Mucosa of descending colon (tissue), 3 donors: ENCODE data around the gene CSK. TPM values are rescaled to one million over a fixed set of nuclear protein-coding genes. Genes with fewer than 3 reads are reported as not detected.
A peak's percentile ranks its signal among the peaks of the same experiment; 100 is the strongest.

Source experiments
- ATAC-seq: fragments of 200-7000 bp; cut with Tn5 transposase; one replicate; pipeline ENCODE4 v1.9.1; 2020; ENCODE audit warnings: mild to moderate bottlenecking, moderate library complexity
- DNase-seq, 3 donors: peaks; one replicate each; pipeline ENCODE4 v3.0.0-alpha.2; 2020
- H3K36me3 ChIP-seq: fragments of 200-600 bp; one replicate; pipeline ENCODE4 v1.8.0; 2021; ENCODE audit warnings: low read depth, mild to moderate bottlenecking
- H3K4me1 ChIP-seq: fragments of 200-600 bp; one replicate; pipeline ENCODE4 v1.8.0; 2021; ENCODE audit warnings: low read depth, mild to moderate bottlenecking
- H3K4me3 ChIP-seq: fragments of 200-600 bp; one replicate; pipeline ENCODE4 v1.8.0; 2021; ENCODE audit warnings: mild to moderate bottlenecking
- H3K9me3 ChIP-seq: fragments of 200-600 bp; one replicate; pipeline ENCODE4 v1.8.0; 2021; ENCODE audit warnings: mild to moderate bottlenecking
- intact Hi-C, 2 donors: fragments of 100-400 bp; cut with DNase I in 1 of 2; cut with micrococcal nuclease in 1 of 2; formaldehyde crosslinking; loops; one replicate each; pipeline versions ENCODE4 v1.11.0 to v1.11.1; 2022; cut with DNase I, micrococcal nuclease
- total RNA-seq, 3 donors: library from RNA; stranded (reverse); fragmentation: NEBNext Ultra II Directional in 2 of 3; extraction: Animal tissue kit (Norgen Biotek cat#: 25700) in 2 of 3; gene quantifications; one replicate each; pipeline versions ENCODE4 v1.2.1 to v1.2.4, GENCODE V29; 2021 to 2023
- TF ChIP-seq, protein P1 (sequence below): fragments of 200-600 bp; IDR thresholded peaks from one replicate; pipeline ENCODE4 v1.8.0; 2022; ENCODE audit warnings: antibody characterized with exemption, mild to moderate bottlenecking
- donor health status: DM: no; HTN: no; CAD: no; lungs with moderate emphysema.
- donor health status: DM: no; HTN: no; CAD: no.
- donor health status: DM: no; HTN: yes; CAD: no.

Gene CSK
- total RNA-seq, 3 donors from 2014 or later, result 66.2 to 103 (median 90.5) TPM

DNA sequence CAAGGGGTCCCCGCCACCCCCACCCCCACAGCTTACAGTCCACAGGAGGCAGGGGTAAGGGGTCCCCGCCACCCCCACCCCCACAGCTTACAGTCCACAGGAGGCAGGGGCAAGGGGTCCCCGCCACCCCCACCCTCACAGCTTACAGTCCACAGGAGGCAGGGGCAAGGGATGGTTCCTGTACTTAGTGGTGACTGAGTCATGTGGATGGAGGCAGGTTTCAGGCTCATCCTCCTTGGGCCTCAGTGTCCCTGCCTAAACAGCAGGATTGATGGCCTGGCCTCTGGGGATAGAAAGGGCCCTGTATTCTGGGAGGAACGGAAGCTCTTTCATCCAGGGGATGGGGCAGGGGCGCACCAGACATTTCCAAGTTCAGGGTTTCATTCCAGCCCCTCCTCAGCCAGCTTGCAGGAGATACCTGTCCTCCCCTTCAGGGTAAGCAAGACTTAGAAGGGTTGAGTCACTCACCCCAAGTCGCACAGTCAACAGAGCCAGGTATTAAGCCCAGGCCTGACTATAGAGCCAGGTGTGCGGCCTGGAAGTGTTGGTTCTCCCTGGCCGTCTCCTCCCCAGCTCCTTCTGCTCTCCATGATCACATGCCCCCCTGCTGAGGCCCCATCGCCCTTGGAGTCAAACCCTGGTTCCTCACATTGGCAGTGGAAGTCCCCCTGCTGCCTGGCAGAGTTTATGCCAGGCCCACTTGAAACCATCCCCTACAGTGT lies 12.5 kb downstream of the CSK start:
- TF ChIP-seq, protein P1, sequence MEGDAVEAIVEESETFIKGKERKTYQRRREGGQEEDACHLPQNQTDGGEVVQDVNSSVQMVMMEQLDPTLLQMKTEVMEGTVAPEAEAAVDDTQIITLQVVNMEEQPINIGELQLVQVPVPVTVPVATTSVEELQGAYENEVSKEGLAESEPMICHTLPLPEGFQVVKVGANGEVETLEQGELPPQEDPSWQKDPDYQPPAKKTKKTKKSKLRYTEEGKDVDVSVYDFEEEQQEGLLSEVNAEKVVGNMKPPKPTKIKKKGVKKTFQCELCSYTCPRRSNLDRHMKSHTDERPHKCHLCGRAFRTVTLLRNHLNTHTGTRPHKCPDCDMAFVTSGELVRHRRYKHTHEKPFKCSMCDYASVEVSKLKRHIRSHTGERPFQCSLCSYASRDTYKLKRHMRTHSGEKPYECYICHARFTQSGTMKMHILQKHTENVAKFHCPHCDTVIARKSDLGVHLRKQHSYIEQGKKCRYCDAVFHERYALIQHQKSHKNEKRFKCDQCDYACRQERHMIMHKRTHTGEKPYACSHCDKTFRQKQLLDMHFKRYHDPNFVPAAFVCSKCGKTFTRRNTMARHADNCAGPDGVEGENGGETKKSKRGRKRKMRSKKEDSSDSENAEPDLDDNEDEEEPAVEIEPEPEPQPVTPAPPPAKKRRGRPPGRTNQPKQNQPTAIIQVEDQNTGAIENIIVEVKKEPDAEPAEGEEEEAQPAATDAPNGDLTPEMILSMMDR, result no peak
- no peak overlapping the region for H3K4me3 ChIP-seq
- H3K4me1 ChIP-seq, result peaks cover 35% of the 10 kb centered on the region
- H3K36me3 ChIP-seq, result no peaks in the 10 kb centered on the region
- ATAC-seq, result no peak
- H3K9me3 ChIP-seq, result no peaks in the 10 kb centered on the region
- no peak for DNase-seq
- intact Hi-C loops, result no loop called here

DNA sequence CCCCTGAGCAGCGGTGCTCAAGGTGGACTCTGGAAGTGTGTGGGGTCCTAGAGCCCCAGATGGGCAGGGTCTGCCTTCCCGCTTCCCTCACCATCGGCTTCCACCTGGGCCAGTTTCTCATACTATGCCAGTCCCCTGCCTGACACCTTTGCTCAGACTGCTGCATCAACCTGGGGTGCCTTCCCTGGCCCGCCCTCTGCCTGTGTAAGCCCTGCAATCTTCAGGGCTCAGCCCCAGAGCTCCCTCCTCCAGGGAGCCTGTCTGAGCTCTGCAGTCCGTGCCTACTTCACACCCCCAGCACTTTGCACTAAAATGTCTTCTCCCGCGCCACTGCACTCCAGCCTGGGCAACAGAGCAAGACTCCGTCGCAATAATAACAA lies 13.1 kb downstream of the CSK start:
- Histone ChIP-seq H3K4me1 (peaks cover 33% of the 10 kb centered on the region), H3K4me3 (no peak overlapping the region), H3K36me3 (no peaks in the 10 kb centered on the region), H3K9me3 (no peaks in the 10 kb centered on the region)
- DNase-seq (no peak), ATAC-seq (no peak)
- intact Hi-C loops, result no loop called here
- TF ChIP-seq, protein P1, result no peak

DNA sequence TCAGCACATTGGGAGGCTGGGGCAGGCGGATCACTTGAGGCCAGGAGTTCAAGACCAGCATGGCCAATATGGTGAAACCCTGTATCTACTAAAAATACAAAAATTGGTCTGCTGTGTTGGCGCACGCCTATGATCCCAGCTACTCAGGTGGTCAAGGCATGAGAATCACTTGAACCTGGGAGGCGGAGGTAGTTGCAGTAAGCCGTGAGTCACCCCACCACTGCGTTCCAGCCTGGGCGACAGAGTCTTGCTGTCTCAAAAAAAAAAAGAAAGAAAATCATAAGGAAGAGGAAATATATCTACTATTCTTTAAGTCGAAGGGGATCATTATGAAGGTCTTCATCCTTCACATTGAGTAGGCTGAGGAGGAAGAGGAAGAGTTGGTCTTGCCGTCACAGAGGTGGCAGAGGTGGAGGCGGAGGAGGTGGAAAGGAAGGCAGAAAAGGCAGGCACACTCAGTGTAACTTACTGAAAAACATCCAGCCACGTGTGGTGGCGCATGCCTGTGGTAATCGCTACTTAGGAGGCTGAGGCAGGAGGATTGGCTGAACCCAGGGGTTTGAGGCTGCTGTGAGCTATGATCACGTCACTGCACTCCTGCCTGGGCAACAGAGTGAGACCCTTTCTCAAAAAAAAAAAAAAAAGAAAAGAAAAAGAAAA lies 14.2 kb downstream of the CSK start:
- TF ChIP-seq, protein P1, result no peak
- no peaks in the 10 kb centered on the region for H3K36me3 ChIP-seq
- DNase-seq, result no peak
- peaks cover 25% of the 10 kb centered on the region for H3K4me1 ChIP-seq
- ATAC-seq, result no peak
- H3K4me3 ChIP-seq, result no peak overlapping the region
- no peaks in the 10 kb centered on the region for H3K9me3 ChIP-seq
- intact Hi-C loops, result no loop called here

DNA sequence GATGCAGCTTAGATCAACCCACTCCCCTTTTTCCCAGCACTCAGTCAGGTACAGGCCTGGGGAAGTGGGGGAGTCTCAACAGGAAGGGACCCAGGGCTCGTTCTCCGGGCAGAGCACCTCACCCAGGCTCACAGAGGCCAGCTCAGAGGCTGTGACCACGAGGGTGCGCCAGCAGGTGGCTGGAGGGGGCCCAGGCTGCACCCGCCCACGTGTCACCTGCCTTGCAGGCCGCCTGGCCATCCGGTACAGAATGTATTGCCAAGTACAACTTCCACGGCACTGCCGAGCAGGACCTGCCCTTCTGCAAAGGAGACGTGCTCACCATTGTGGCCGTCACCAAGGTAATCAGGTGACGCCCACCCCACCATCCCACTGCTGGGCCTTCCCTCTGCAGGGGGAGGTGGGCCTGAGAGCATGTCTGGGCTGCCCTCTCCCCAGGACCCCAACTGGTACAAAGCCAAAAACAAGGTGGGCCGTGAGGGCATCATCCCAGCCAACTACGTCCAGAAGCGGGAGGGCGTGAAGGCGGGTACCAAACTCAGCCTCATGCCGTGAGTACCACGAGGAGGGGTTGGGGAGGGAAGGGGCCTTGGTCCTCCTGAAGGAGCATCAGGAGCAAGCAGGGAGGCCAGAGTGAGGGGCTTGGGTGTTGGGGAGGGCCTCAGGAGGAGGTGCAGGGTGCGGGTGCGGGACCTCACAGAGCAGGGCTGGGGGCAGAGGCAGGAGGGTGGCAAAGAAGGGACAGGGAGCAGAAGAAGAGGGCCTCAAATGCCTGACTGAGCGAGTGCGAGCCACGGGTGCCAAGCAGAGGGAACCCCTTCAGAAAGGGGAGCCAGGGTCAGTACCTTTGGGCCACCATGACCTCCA lies 16.7 kb downstream of the CSK start:
- ATAC-seq (peak; percentile 59), DNase-seq (peak; percentile 57 to 82 (median 72))
- Histone ChIP-seq H3K4me3 (no peak overlapping the region), H3K4me1 (peaks cover 15% of the 10 kb centered on the region), H3K36me3 (peaks cover 9% of the 10 kb centered on the region), H3K9me3 (no peaks in the 10 kb centered on the region)
- intact Hi-C loops, result no loop called here
- TF ChIP-seq, protein P1, result no peak

DNA sequence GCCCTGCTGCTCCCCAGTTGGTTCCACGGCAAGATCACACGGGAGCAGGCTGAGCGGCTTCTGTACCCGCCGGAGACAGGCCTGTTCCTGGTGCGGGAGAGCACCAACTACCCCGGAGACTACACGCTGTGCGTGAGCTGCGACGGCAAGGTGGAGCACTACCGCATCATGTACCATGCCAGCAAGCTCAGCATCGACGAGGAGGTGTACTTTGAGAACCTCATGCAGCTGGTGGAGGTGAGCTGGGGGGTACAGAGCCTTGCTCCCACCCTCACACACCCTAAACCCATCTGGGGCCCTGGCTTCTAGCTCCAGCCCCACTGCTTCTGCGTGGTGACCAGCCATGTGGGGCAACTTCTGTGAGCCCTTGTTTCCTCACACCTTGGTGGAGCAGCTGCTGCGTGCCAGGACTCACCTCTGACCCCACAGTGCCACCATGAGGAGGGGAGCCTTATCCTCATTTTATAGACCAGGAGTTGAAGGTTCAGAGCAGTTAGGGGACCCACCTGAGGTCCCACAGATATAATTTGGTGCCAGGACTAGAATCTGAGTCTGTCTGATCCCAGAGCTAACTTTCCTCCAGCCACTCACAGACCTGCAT lies 17.5 kb downstream of the CSK start:
- DNase-seq (no peak), ATAC-seq (peak; percentile 2)

More for the DNA sequence above, 17.5 kb downstream of the CSK start:
- Histone ChIP-seq H3K36me3 (peaks cover 9% of the 10 kb centered on the region), H3K4me1 (peaks cover 15% of the 10 kb centered on the region), H3K4me3 (no peak overlapping the region), H3K9me3 (no peaks in the 10 kb centered on the region)
- intact Hi-C loops, result no loop called here
- TF ChIP-seq, protein P1, result no peak
